ENCODE data around the gene ACSM6.

- TF ChIP-seq CTCF (IDR thresholded peaks at IDR 0.05) (no peak), POLR2AphosphoS5 (IDR thresholded peaks at IDR 0.05) (no peak), POLR2A (IDR thresholded peaks at IDR 0.05) (no peak)
Observed at GRCh38 chr10:95196046-95196445, 2.0 kb downstream of the ACSM6 start.

Data from breast epithelium (tissue), 3 donors.